Keratinocyte (primary cell): Measurements from ENCODE around the gene NNAT. TPM values are rescaled to one million over a fixed set of nuclear protein-coding genes. Genes with fewer than 3 reads are reported as not detected.

Experiments
- DNase-seq: peaks from one replicate; pipeline ENCODE4 v3.0.0-alpha.2; 2011; ENCODE audit warnings: low read depth, missing footprints, low spot score
- FAIRE-seq: peaks from 2 replicates; lab custom pipeline; 2011; peaks lifted over from hg19 to GRCh38; lab: Jason Lieb, UNC
- H2AFZ ChIP-seq: 2 replicates; pipeline ENCODE4 v1.6.0; 2012; ENCODE audit warnings: low read length, control low read depth, inconsistent platforms; ENCODE audit not compliant: control insufficient read depth
- H3K27ac ChIP-seq: 2 replicates; pipeline ENCODE4 v1.5.1; 2011; ENCODE audit warnings: low read length; ENCODE audit not compliant: control insufficient read depth, insufficient read depth
- H3K27me3 ChIP-seq: 3 replicates; pipeline ENCODE4 v1.6.0; 2011; ENCODE audit warnings: low read length; ENCODE audit not compliant: control insufficient read depth, insufficient read depth; ENCODE audit errors: extremely low read depth
- H3K36me3 ChIP-seq, 2 experiments: 2 replicates in 1 of 2; 3 replicates in 1 of 2; pipeline ENCODE4 v1.5.1; 2011; ENCODE audit warnings: low read length in 2 of 2, mild to moderate bottlenecking in 1 of 2; ENCODE audit not compliant: control insufficient read depth in 2 of 2, insufficient read depth in 2 of 2; ENCODE audit errors: extremely low read depth in 1 of 2
- H3K4me1 ChIP-seq: 3 replicates; pipeline ENCODE4 v1.5.1; 2011; ENCODE audit warnings: low read length; ENCODE audit not compliant: control insufficient read depth, insufficient read depth; ENCODE audit errors: extremely low read depth
- H3K4me2 ChIP-seq: 3 replicates; pipeline ENCODE4 v1.6.0; 2011; ENCODE audit warnings: low read depth, low read length; ENCODE audit not compliant: control insufficient read depth, insufficient read depth; ENCODE audit errors: extremely low read depth
- H3K4me3 ChIP-seq, 3 experiments: fragments of 200-600 bp in 1 of 3; sonication (generic) in 1 of 3; 2 replicates in 2 of 3; 3 replicates in 1 of 3; pipeline ENCODE4 v1.5.1; 2011 to 2016; ENCODE audit warnings: low read length in 3 of 3, mild to moderate bottlenecking in 3 of 3, control low read depth in 2 of 3, inconsistent platforms in 1 of 3, low read depth in 1 of 3, mixed read lengths in 1 of 3, mixed run types in 1 of 3, moderate library complexity in 1 of 3; ENCODE audit not compliant: control insufficient read depth in 2 of 3, insufficient read depth in 2 of 3; ENCODE audit errors: extremely low read depth in 1 of 3
- H3K79me2 ChIP-seq: 2 replicates; pipeline ENCODE4 v1.6.0; 2012; ENCODE audit warnings: low read length; ENCODE audit not compliant: control insufficient read depth, insufficient read depth
- H3K9ac ChIP-seq: 3 replicates; pipeline ENCODE4 v1.6.0; 2011; ENCODE audit warnings: low read length; ENCODE audit not compliant: control insufficient read depth, insufficient read depth; ENCODE audit errors: extremely low read depth
- H3K9me1 ChIP-seq: 3 replicates; pipeline ENCODE4 v1.6.0; 2011; ENCODE audit warnings: low read length; ENCODE audit not compliant: control insufficient read depth, insufficient read depth; ENCODE audit errors: extremely low read depth
- H3K9me3 ChIP-seq: 2 replicates; pipeline ENCODE4 v1.5.1; 2012; ENCODE audit warnings: low read depth, low read length; ENCODE audit not compliant: control insufficient read depth
- H4K20me1 ChIP-seq: 3 replicates; pipeline ENCODE4 v1.6.0; 2011; ENCODE audit warnings: low read length; ENCODE audit not compliant: control insufficient read depth, insufficient read depth; ENCODE audit errors: extremely low read depth
- CTCF ChIP-seq, 3 experiments: IDR thresholded peaks in 1 of 3; conservative IDR thresholded peaks in 1 of 3; optimal IDR thresholded peaks in 1 of 3; 2 replicates in 2 of 3; 3 replicates in 1 of 3; pipeline versions ENCODE3 to v1.5.1; 2011; ENCODE audit warnings: low read length in 3 of 3, mild to moderate bottlenecking in 3 of 3, moderate library complexity in 2 of 3, control low read depth in 1 of 3, inconsistent platforms in 1 of 3; ENCODE audit not compliant: insufficient read depth in 2 of 3; ENCODE audit errors: extremely low read depth in 1 of 3
- EZH2 ChIP-seq: IDR thresholded peaks from one replicate; pipeline ENCODE4 v1.6.1; 2012; ENCODE audit warnings: inconsistent platforms, mild to moderate bottlenecking, low read length, moderate library complexity
- dilution Hi-C: fragments of 300-500 bp; cut with MboI; formaldehyde crosslinking; loops from one replicate; pipeline ENCODE4 v1.7.0; 2020; ENCODE audit warnings: low sequenced_read_pairs; ENCODE audit not compliant: extremely low pct_ligation_motif_present
- polyA plus RNA-seq, 5 experiments: library from polyadenylated mRNA; depleted of rRNA in 3 of 5; stranded (reverse) in 3 of 5; stranded (forward) in 1 of 5; unstranded in 1 of 5; fragments of >200 nt; gene quantifications; 1 replicate in 1 of 5; 2 replicates in 3 of 5; 3 replicates in 1 of 5; pipeline versions ENCODE4 v1.2.1 to v1.2.3, GENCODE V29; 2011 to 2012; ENCODE audit warnings: missing spikeins in 2 of 5, low read depth in 1 of 5, low replicate concordance in 1 of 5

NNAT gene
- polyA plus RNA-seq, 1 donor (not counting 4 experiments of a cell fraction or from before 2014, with no cell fraction given): 0.79 TPM

DNA sequence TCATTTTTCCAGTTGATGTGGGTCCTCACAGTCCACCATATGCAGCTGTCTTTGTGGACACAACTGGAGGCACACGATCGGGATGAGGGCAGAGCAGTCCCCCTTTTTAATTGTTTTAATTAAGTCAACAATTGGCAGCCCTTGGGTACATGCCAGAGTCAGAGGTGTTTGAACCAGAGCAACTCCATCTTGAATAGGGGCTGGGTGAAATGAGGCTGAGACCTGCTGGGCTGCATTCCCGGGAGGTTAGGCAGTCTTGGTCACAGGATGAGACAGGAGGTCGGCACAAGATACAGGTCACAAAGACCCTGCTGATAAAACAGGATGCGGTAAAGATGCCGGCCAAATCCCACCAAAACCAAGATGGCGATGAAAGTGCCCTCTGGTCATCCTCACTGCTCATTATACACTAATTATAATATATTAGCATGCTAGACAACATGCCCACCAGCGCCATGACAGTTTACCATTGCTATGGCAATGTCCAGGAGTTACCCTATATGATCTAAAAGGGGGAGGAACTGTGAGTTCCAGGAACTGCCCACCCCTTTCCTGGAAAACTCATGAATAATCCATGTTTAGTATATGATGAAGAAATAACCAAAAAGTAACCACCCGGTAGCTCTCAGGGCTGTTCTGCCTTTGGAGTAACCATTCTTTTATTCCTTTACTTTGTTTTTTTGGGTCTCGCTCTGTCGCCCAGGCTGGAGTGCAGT is 38.4 kb downstream of the NNAT start:
- TF ChIP-seq CTCF (optimal IDR thresholded peaks at IDR 0.05 in 1 of 3, IDR thresholded peaks at IDR 0.05 in 1 of 3, conservative IDR thresholded peaks at IDR 0.05 in 1 of 3; ENCODE audit: extremely low read depth in 1 of 3, insufficient read depth in 2 of 3, low read length in 3 of 3) (no peak), EZH2 (no peak)

DNA sequence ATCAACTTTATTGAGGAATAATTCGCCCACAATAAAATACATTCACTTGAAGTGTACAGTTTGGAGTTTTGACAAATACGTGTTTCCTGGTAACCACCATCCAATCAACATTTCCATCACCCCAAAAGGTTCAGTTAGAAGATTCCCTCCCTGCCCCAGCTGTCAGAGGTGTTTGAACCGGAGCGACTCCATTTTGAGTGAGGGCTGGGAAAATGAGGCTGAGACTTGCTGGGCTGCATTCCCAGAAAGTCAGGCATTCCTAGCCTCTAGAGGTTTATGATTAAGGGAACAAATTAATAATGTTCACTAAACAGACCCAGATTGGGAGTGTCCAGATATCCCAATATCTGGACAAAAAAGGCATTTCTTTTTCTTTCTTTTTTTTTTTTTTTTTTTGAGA is 39.6 kb downstream of the NNAT start:
- no peaks in the 10 kb centered on the region for H3K9me1 ChIP-seq
- dilution Hi-C loops: no loop called here
- no peak for DNase-seq
- no peaks in the 10 kb centered on the region for H3K4me1 ChIP-seq
- H3K27ac ChIP-seq: no peak overlapping the region
- TF ChIP-seq EZH2 (no peak), CTCF (optimal IDR thresholded peaks at IDR 0.05 in 1 of 3, IDR thresholded peaks at IDR 0.05 in 1 of 3, conservative IDR thresholded peaks at IDR 0.05 in 1 of 3; ENCODE audit: extremely low read depth in 1 of 3, insufficient read depth in 2 of 3, low read length in 3 of 3) (no peak)
- no peak for FAIRE-seq
- H3K4me3 ChIP-seq: no peak overlapping the region
- no peaks in the 10 kb centered on the region for H4K20me1 ChIP-seq
- H3K36me3 ChIP-seq: no peaks in the 10 kb centered on the region
- no peak overlapping the region for H2AFZ ChIP-seq
- H3K9me3 ChIP-seq: no peaks in the 10 kb centered on the region
- H3K9ac ChIP-seq: no peak overlapping the region
- H3K27me3 ChIP-seq: peaks cover 22% of the 10 kb centered on the region
- no peak overlapping the region for H3K4me2 ChIP-seq
- no peaks in the 10 kb centered on the region for H3K79me2 ChIP-seq

More for the DNA sequence above, 38.4 kb downstream of the NNAT start:
- H3K27me3 ChIP-seq: peaks cover 11% of the 10 kb centered on the region
- H3K4me1 ChIP-seq: no peaks in the 10 kb centered on the region
- DNase-seq (no peak), FAIRE-seq (no peak)
- no peak overlapping the region for H2AFZ ChIP-seq
- H4K20me1 ChIP-seq: no peaks in the 10 kb centered on the region
- H3K4me3 ChIP-seq: no peak overlapping the region
- no peaks in the 10 kb centered on the region for H3K9me3 ChIP-seq
- dilution Hi-C loops: no loop called here
- no peaks in the 10 kb centered on the region for H3K79me2 ChIP-seq
- no peaks in the 10 kb centered on the region for H3K36me3 ChIP-seq
- H3K9ac ChIP-seq: no peak overlapping the region
- no peak overlapping the region for H3K27ac ChIP-seq
- no peaks in the 10 kb centered on the region for H3K9me1 ChIP-seq
- H3K4me2 ChIP-seq: no peak overlapping the region
